ENCODE results near the gene DDX10.
"Not testable (repeated sequence)": the region's sequence is repeated elsewhere in the genome, so short reads cannot be mapped to it uniquely, and the experiment has no call there.

DDX10 gene

GRCh38 chr11:108648528-108648885, 16.4 kb upstream of the DDX10 start:
- peaks cover 0 to 11% of the 10 kb centered on the region in 2 donors for H3K4me1 ChIP-seq (ENCODE audit: control insufficient read depth in 2 of 2, insufficient read depth in 2 of 2, low read length in 2 of 2)
- no peaks in the 10 kb centered on the region for H3K36me3 ChIP-seq (ENCODE audit: control insufficient read depth in 2 of 2, insufficient read depth in 2 of 2, low read length in 2 of 2)
- H3K27me3 ChIP-seq (ENCODE audit: control insufficient read depth in 2 of 2, insufficient read depth in 2 of 2, low read length in 2 of 2), result no peaks in the 10 kb centered on the region
- no peak overlapping the region for H3K27ac ChIP-seq (ENCODE audit: low read depth in 2 of 2, low read length in 2 of 2)
- no peak overlapping the region for H3K4me3 ChIP-seq (ENCODE audit: low read length in 2 of 2)
- no peaks in the 10 kb centered on the region for H3K9me3 ChIP-seq (ENCODE audit: control insufficient read depth in 2 of 2, low read length in 2 of 2)
- no peak overlapping the region for H3K9ac ChIP-seq (ENCODE audit: low read depth in 1 of 2, low read length in 2 of 2)

- H3K9me3 ChIP-seq (ENCODE audit: control insufficient read depth in 2 of 2, low read length in 2 of 2), result not testable (repeated sequence)
These were observed 10.8 kb upstream of the DDX10 start for GRCh38 chr11:108654100-108654499.

GRCh38 chr11:108654994-108655631, 9.8 kb upstream of the DDX10 start:
- Histone ChIP-seq H3K4me1 (ENCODE audit: control insufficient read depth in 2 of 2, insufficient read depth in 2 of 2, low read length in 2 of 2) (no peaks in the 10 kb centered on the region), H3K36me3 (ENCODE audit: control insufficient read depth in 2 of 2, insufficient read depth in 2 of 2, low read length in 2 of 2) (no peaks in the 10 kb centered on the region), H3K27ac (ENCODE audit: low read depth in 2 of 2, low read length in 2 of 2) (no peak overlapping the region), H3K9me3 (ENCODE audit: control insufficient read depth in 2 of 2, low read length in 2 of 2) (no peaks in the 10 kb centered on the region), H3K27me3 (ENCODE audit: control insufficient read depth in 2 of 2, insufficient read depth in 2 of 2, low read length in 2 of 2) (no peaks in the 10 kb centered on the region), H3K4me3 (ENCODE audit: low read length in 2 of 2) (no peak overlapping the region), H3K9ac (ENCODE audit: low read depth in 1 of 2, low read length in 2 of 2) (no peak overlapping the region)

More at GRCh38 chr11:108654100-108654499, 10.8 kb upstream of the DDX10 start:
- not testable (repeated sequence) for H3K4me3 ChIP-seq (ENCODE audit: low read length in 2 of 2); H3K27me3 ChIP-seq (ENCODE audit: control insufficient read depth in 2 of 2, insufficient read depth in 2 of 2, low read length in 2 of 2); H3K4me1 ChIP-seq (ENCODE audit: control insufficient read depth in 2 of 2, insufficient read depth in 2 of 2, low read length in 2 of 2); H3K36me3 ChIP-seq (ENCODE audit: control insufficient read depth in 2 of 2, insufficient read depth in 2 of 2, low read length in 2 of 2); H3K27ac ChIP-seq (ENCODE audit: low read depth in 2 of 2, low read length in 2 of 2); H3K9ac ChIP-seq (ENCODE audit: low read depth in 1 of 2, low read length in 2 of 2)

- H3K36me3 ChIP-seq (ENCODE audit: control insufficient read depth in 2 of 2, insufficient read depth in 2 of 2, low read length in 2 of 2), result peaks cover 0 to 6% of the 10 kb centered on the region in 2 donors
These were observed 2.2 kb upstream of the DDX10 start for GRCh38 chr11:108662700-108663099.

GRCh38 chr11:108663154-108663877, 1.6 kb upstream of the DDX10 start:
- H3K27me3 ChIP-seq (ENCODE audit: control insufficient read depth in 2 of 2, insufficient read depth in 2 of 2, low read length in 2 of 2), result no peaks in the 10 kb centered on the region
- no peak overlapping the region for H3K27ac ChIP-seq (ENCODE audit: low read depth in 2 of 2, low read length in 2 of 2)
- peaks cover 8 to 15% of the 10 kb centered on the region in 2 donors for H3K4me1 ChIP-seq (ENCODE audit: control insufficient read depth in 2 of 2, insufficient read depth in 2 of 2, low read length in 2 of 2)
- H3K36me3 ChIP-seq (ENCODE audit: control insufficient read depth in 2 of 2, insufficient read depth in 2 of 2, low read length in 2 of 2), result peaks cover 0 to 7% of the 10 kb centered on the region in 2 donors
- H3K9me3 ChIP-seq (ENCODE audit: control insufficient read depth in 2 of 2, low read length in 2 of 2), result no peaks in the 10 kb centered on the region
- no peak overlapping the region for H3K9ac ChIP-seq (ENCODE audit: low read depth in 1 of 2, low read length in 2 of 2)
- H3K4me3 ChIP-seq (ENCODE audit: low read length in 2 of 2), result no peak overlapping the region

More at GRCh38 chr11:108662700-108663099, 2.2 kb upstream of the DDX10 start:
- Histone ChIP-seq H3K4me1 (ENCODE audit: control insufficient read depth in 2 of 2, insufficient read depth in 2 of 2, low read length in 2 of 2) (peaks cover 8 to 15% of the 10 kb centered on the region in 2 donors), H3K27ac (ENCODE audit: low read depth in 2 of 2, low read length in 2 of 2) (no peak overlapping the region), H3K4me3 (ENCODE audit: low read length in 2 of 2) (no peak overlapping the region), H3K9me3 (ENCODE audit: control insufficient read depth in 2 of 2, low read length in 2 of 2) (no peaks in the 10 kb centered on the region), H3K27me3 (ENCODE audit: control insufficient read depth in 2 of 2, insufficient read depth in 2 of 2, low read length in 2 of 2) (no peaks in the 10 kb centered on the region), H3K9ac (ENCODE audit: low read depth in 1 of 2, low read length in 2 of 2) (no peak overlapping the region)

- Histone ChIP-seq H3K4me3 (ENCODE audit: low read length in 2 of 2) (no peak overlapping the region), H3K9ac (ENCODE audit: low read depth in 1 of 2, low read length in 2 of 2) (no peak overlapping the region)
These were observed 1.5 kb downstream of the DDX10 start for GRCh38 chr11:108666373-108666772.

GRCh38 chr11:108669286-108669685, 4.4 kb downstream of the DDX10 start:
- H3K9ac ChIP-seq (ENCODE audit: low read depth in 1 of 2, low read length in 2 of 2), result no peak overlapping the region
- no peaks in the 10 kb centered on the region for H3K9me3 ChIP-seq (ENCODE audit: control insufficient read depth in 2 of 2, low read length in 2 of 2)
- H3K27me3 ChIP-seq (ENCODE audit: control insufficient read depth in 2 of 2, insufficient read depth in 2 of 2, low read length in 2 of 2), result no peaks in the 10 kb centered on the region
- peaks cover 0 to 7% of the 10 kb centered on the region in 2 donors for H3K36me3 ChIP-seq (ENCODE audit: control insufficient read depth in 2 of 2, insufficient read depth in 2 of 2, low read length in 2 of 2)
- H3K4me1 ChIP-seq (ENCODE audit: control insufficient read depth in 2 of 2, insufficient read depth in 2 of 2, low read length in 2 of 2), result peaks cover 10 to 15% of the 10 kb centered on the region in 2 donors
- no peak overlapping the region for H3K27ac ChIP-seq (ENCODE audit: low read depth in 2 of 2, low read length in 2 of 2)
- no peak overlapping the region for H3K4me3 ChIP-seq (ENCODE audit: low read length in 2 of 2)

More at GRCh38 chr11:108666373-108666772, 1.5 kb downstream of the DDX10 start:
- Histone ChIP-seq H3K4me1 (ENCODE audit: control insufficient read depth in 2 of 2, insufficient read depth in 2 of 2, low read length in 2 of 2) (peaks cover 8 to 15% of the 10 kb centered on the region in 2 donors), H3K36me3 (ENCODE audit: control insufficient read depth in 2 of 2, insufficient read depth in 2 of 2, low read length in 2 of 2) (peaks cover 0 to 7% of the 10 kb centered on the region in 2 donors), H3K27ac (ENCODE audit: low read depth in 2 of 2, low read length in 2 of 2) (no peak overlapping the region), H3K27me3 (ENCODE audit: control insufficient read depth in 2 of 2, insufficient read depth in 2 of 2, low read length in 2 of 2) (no peaks in the 10 kb centered on the region), H3K9me3 (ENCODE audit: control insufficient read depth in 2 of 2, low read length in 2 of 2) (no peaks in the 10 kb centered on the region)

- Histone ChIP-seq H3K4me1 (ENCODE audit: control insufficient read depth in 2 of 2, insufficient read depth in 2 of 2, low read length in 2 of 2) (peaks cover 10 to 13% of the 10 kb centered on the region in 2 donors), H3K4me3 (ENCODE audit: low read length in 2 of 2) (no peak overlapping the region), H3K27ac (ENCODE audit: low read depth in 2 of 2, low read length in 2 of 2) (no peak overlapping the region), H3K9ac (ENCODE audit: low read depth in 1 of 2, low read length in 2 of 2) (no peak overlapping the region), H3K27me3 (ENCODE audit: control insufficient read depth in 2 of 2, insufficient read depth in 2 of 2, low read length in 2 of 2) (no peaks in the 10 kb centered on the region), H3K36me3 (ENCODE audit: control insufficient read depth in 2 of 2, insufficient read depth in 2 of 2, low read length in 2 of 2) (peaks cover 0 to 9% of the 10 kb centered on the region in 2 donors), H3K9me3 (ENCODE audit: control insufficient read depth in 2 of 2, low read length in 2 of 2) (no peaks in the 10 kb centered on the region)
These were observed 4.8 kb downstream of the DDX10 start for GRCh38 chr11:108669711-108670110.

GRCh38 chr11:108670451-108670850, 5.6 kb downstream of the DDX10 start:
- peaks cover 9 to 12% of the 10 kb centered on the region in 2 donors for H3K4me1 ChIP-seq (ENCODE audit: control insufficient read depth in 2 of 2, insufficient read depth in 2 of 2, low read length in 2 of 2)
- H3K9ac ChIP-seq (ENCODE audit: low read depth in 1 of 2, low read length in 2 of 2), result no peak overlapping the region
- H3K27me3 ChIP-seq (ENCODE audit: control insufficient read depth in 2 of 2, insufficient read depth in 2 of 2, low read length in 2 of 2), result no peaks in the 10 kb centered on the region
- H3K36me3 ChIP-seq (ENCODE audit: control insufficient read depth in 2 of 2, insufficient read depth in 2 of 2, low read length in 2 of 2), result peaks cover 0 to 13% of the 10 kb centered on the region in 2 donors
- H3K9me3 ChIP-seq (ENCODE audit: control insufficient read depth in 2 of 2, low read length in 2 of 2), result no peaks in the 10 kb centered on the region
- H3K4me3 ChIP-seq (ENCODE audit: low read length in 2 of 2), result no peak overlapping the region
- H3K27ac ChIP-seq (ENCODE audit: low read depth in 2 of 2, low read length in 2 of 2), result no peak overlapping the region

- Histone ChIP-seq H3K27ac (ENCODE audit: low read depth in 2 of 2, low read length in 2 of 2) (no peak overlapping the region), H3K36me3 (ENCODE audit: control insufficient read depth in 2 of 2, insufficient read depth in 2 of 2, low read length in 2 of 2) (peaks cover 10 to 25% of the 10 kb centered on the region in 2 donors), H3K4me3 (ENCODE audit: low read length in 2 of 2) (no peak overlapping the region), H3K9me3 (ENCODE audit: control insufficient read depth in 2 of 2, low read length in 2 of 2) (no peaks in the 10 kb centered on the region), H3K27me3 (ENCODE audit: control insufficient read depth in 2 of 2, insufficient read depth in 2 of 2, low read length in 2 of 2) (no peaks in the 10 kb centered on the region), H3K9ac (ENCODE audit: low read depth in 1 of 2, low read length in 2 of 2) (no peak overlapping the region), H3K4me1 (ENCODE audit: control insufficient read depth in 2 of 2, insufficient read depth in 2 of 2, low read length in 2 of 2) (peaks cover 0 to 3% of the 10 kb centered on the region in 2 donors)
These were observed 7.2 kb downstream of the DDX10 start for GRCh38 chr11:108672113-108672512.

Data from mucosa of rectum (tissue), 2 donors.